CD4-positive, alpha-beta T cell treated with Interleukin-2 at 100 ng/mL for 4 hours (primary cell): ENCODE measurements around the gene RASD2.
"Not testable (repeated sequence)": the region's sequence is repeated elsewhere in the genome, so short reads cannot be mapped to it uniquely, and the experiment has no call there.

Source experiments
- DNase-seq: peaks from one replicate; pipeline ENCODE4 v3.0.0-alpha.2; 2020; ENCODE audit warnings: low spot score

RASD2 gene

GRCh38 chr22:35540595-35541253, at the start of gene RASD2:
TSS of gene RASD2 (plus strand) at chr22:35540831. CDS start at chr22:35546810, 5,979 bp downstream.
- no peak for DNase-seq

GRCh38 chr22:35491061-35491907, 49.3 kb upstream of the RASD2 start:
- DNase-seq: not testable (repeated sequence)

GRCh38 chr22:35491908-35492380, 48.7 kb upstream of the RASD2 start:
- DNase-seq: no peak

GRCh38 chr22:35493074-35493473, 47.6 kb upstream of the RASD2 start:
- DNase-seq: no peak

GRCh38 chr22:35495711-35496110, 44.9 kb upstream of the RASD2 start:
- not testable (repeated sequence) for DNase-seq

- DNase-seq: no peak
These were observed 43.8 kb upstream of the RASD2 start for GRCh38 chr22:35496768-35497312.

GRCh38 chr22:35498026-35498800, 42.4 kb upstream of the RASD2 start:
- DNase-seq: no peak

- DNase-seq: no peak
These were observed 37.8 kb upstream of the RASD2 start for GRCh38 chr22:35502836-35503235.

GRCh38 chr22:35505399-35506258, 35.0 kb upstream of the RASD2 start:
- DNase-seq: no peak

GRCh38 chr22:35506259-35506570, 34.4 kb upstream of the RASD2 start:
- no peak for DNase-seq

GRCh38 chr22:35507851-35508250, 32.8 kb upstream of the RASD2 start:
- not testable (repeated sequence) for DNase-seq

GRCh38 chr22:35509451-35509850, 31.2 kb upstream of the RASD2 start:
- no peak for DNase-seq

GRCh38 chr22:35509960-35510359, 30.7 kb upstream of the RASD2 start:
- DNase-seq: no peak

- no peak for DNase-seq
These were observed 30.1 kb upstream of the RASD2 start for GRCh38 chr22:35510481-35510934.

- no peak for DNase-seq
These were observed 29.7 kb upstream of the RASD2 start for GRCh38 chr22:35510951-35511350.

- DNase-seq: no peak
These were observed 26.3 kb upstream of the RASD2 start for GRCh38 chr22:35514366-35514765.

GRCh38 chr22:35515952-35516351, 24.7 kb upstream of the RASD2 start:
- not testable (repeated sequence) for DNase-seq

- no peak for DNase-seq
These were observed 23.9 kb upstream of the RASD2 start for GRCh38 chr22:35516723-35517122.

GRCh38 chr22:35517207-35517606, 23.4 kb upstream of the RASD2 start:
- DNase-seq: no peak

- DNase-seq: no peak
These were observed 22.7 kb upstream of the RASD2 start for GRCh38 chr22:35517769-35518530.
